Measurements from ENCODE around the gene CASP8AP2. TPM values are rescaled to one million over a fixed set of nuclear protein-coding genes. Genes with fewer than 3 reads are reported as not detected.
"Not testable (repeated sequence)": the region's sequence is repeated elsewhere in the genome, so short reads cannot be mapped to it uniquely, and the experiment has no call there.

CASP8AP2 gene
- polyA plus RNA-seq, 3 donors = 22.1 to 26.6 (median 23.3) TPM

DNA sequence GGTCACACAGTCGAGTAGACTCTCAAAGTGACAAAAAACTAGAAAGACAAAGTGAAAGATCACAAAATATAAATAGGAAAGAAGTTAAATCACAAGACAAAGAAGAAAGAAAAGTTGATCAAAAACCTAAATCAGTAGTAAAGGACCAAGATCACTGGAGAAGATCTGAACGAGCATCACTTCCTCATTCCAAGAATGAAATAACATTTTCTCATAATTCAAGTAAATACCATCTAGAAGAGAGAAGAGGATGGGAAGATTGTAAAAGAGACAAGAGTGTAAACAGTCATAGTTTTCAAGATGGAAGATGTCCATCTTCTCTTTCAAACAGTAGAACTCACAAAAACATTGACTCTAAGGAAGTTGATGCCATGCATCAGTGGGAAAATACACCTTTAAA is 33.0 kb downstream of the CASP8AP2 start:
- DNase-seq (ENCODE audit: extremely low read depth in 1 of 11, low read depth in 9 of 11, low spot score in 4 of 11) = no peak

DNA sequence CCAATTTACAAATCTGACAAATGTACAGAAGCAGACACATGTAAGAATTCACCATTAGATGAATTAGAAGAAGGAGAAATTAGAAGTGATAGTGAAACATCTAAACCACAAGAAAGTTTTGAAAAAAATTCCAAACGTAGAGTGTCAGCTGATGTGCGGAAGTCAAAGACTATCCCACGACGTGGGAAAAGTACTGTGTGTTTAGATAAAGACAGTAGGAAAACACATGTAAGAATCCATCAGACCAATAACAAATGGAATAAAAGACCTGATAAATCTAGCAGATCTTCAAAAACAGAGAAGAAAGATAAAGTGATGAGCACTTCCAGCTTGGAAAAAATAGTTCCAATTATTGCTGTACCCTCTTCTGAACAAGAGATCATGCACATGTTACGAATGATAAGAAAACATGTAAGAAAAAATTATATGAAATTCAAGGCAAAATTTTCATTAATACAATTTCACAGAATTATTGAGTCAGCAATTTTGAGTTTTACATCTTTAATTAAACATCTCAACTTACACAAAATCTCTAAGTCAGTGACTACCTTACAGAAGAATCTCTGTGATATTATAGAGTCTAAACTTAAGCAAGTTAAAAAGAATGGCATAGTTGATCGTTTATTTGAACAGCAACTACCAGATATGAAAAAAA is 36.5 kb downstream of the CASP8AP2 start:
- DNase-seq (ENCODE audit: extremely low read depth in 1 of 11, low read depth in 9 of 11, low spot score in 4 of 11) = no peak

- DNase-seq (ENCODE audit: extremely low read depth in 1 of 11, low read depth in 9 of 11, low spot score in 4 of 11) = no peak
These were observed 44.0 kb downstream of the CASP8AP2 start for GRCh38 chr6:89873721-89874120.

GRCh38 chr6:89874438-89874837 is 44.8 kb downstream of the CASP8AP2 start:
- DNase-seq (ENCODE audit: extremely low read depth in 1 of 11, low read depth in 9 of 11, low spot score in 4 of 11) = no peak

- no peak for DNase-seq (ENCODE audit: extremely low read depth in 1 of 11, low read depth in 9 of 11, low spot score in 4 of 11)
These were observed 56.9 kb downstream of the CASP8AP2 start for GRCh38 chr6:89886378-89887120.

DNA sequence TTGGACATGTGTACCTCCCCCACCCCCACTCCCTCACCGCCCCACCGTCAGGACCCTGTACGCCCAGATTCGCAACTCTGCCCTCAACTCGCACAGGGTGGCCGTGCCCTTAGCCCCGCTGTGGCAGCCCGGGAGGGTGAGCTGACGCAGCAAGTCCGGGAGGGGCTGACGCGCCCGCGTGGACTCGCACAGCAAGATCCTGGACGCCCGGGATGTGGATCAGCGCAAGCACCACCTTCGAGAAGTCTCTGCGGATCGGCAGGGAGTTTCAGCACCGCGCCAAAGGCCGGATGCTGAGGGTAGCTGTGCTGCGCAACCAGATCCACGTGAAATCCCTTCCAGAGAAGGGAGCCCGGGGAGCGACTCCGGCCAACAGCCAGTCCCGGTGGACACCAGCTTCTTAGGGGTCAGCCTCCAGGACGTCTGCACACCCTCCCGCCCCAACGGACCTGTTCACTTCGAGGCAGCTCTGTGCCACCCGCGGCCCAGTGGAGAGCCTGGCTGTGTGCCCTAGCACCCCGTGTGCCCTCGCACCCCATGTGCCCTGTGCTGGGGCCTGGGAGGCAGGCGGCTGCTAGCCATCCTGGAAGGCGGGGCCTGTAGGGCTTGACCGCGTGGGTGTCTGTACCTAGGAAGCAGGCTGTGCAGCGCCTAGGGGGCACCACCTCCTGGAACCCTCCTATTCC is 57.9 kb downstream of the CASP8AP2 start:
- DNase-seq (ENCODE audit: extremely low read depth in 1 of 11, low read depth in 9 of 11, low spot score in 4 of 11) = no peak

DNA sequence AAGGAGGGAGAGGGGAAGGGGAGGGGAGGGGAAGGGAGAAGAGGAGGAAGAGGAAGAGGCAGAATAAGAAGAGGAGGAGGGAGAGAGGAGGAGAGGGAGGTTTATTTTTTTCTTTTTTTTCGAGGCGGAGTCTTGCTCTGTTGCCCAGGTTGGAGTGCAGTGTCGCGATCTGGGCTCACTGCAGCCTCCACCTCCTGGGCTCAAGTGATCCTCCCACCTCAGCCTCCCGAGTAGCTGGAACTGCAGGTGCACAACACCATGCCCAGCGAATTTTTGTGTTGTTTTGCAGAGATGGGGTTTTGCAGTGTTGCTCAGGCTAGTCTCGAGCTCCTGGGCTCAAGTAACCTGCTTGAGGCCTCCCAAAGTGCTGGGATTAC is 58.4 kb downstream of the CASP8AP2 start:
- no peak for DNase-seq (ENCODE audit: extremely low read depth in 1 of 11, low read depth in 9 of 11, low spot score in 4 of 11)

GRCh38 chr6:89888871-89889270 is 59.2 kb downstream of the CASP8AP2 start:
- no peak for DNase-seq (ENCODE audit: extremely low read depth in 1 of 11, low read depth in 9 of 11, low spot score in 4 of 11)

DNA sequence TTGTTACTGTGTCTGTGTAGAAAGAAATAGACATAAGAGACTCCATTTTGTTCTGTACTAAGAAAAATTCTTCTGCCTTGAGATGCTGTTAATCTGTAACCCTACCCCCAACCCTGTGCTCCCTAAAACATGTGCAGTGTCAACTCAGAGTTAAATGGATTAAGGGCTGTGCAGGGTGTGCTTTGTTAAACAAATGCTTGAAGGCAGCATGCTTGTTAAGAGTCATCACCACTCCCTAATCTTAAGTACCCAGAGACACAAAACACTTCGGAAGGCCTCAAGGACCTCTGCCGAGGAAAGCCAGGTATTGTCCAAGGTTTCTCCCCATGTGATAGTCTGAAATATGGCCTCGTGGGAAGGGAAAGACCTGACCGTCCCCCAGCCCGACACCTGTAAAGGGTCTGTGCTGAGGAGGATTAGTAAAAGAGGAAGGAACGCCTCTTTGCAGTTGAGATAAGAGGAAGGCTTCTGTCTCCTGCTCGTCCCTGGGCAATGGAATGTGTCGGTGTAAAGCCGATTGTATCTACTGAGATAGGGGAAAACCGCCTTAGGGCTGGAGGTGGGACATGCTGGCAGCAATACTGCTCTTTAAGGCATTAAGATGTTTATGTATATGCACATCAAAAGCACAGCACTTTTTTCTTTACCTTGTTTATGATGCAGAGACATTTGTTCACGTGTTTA is 61.3 kb downstream of the CASP8AP2 start:
- DNase-seq (ENCODE audit: extremely low read depth in 1 of 11, low read depth in 9 of 11, low spot score in 4 of 11) = not testable (repeated sequence)

GRCh38 chr6:89892577-89892976 is 62.9 kb downstream of the CASP8AP2 start:
- DNase-seq (ENCODE audit: extremely low read depth in 1 of 11, low read depth in 9 of 11, low spot score in 4 of 11) = not testable (repeated sequence)

- DNase-seq (ENCODE audit: extremely low read depth in 1 of 11, low read depth in 9 of 11, low spot score in 4 of 11) = no peak
These were observed 64.5 kb downstream of the CASP8AP2 start, which contains the start of gene GJA10 for GRCh38 chr6:89894169-89894568. GJA10 (plus strand) TSS chr6:89894469; CDS start chr6:89894469, 0 bp downstream.

DNA sequence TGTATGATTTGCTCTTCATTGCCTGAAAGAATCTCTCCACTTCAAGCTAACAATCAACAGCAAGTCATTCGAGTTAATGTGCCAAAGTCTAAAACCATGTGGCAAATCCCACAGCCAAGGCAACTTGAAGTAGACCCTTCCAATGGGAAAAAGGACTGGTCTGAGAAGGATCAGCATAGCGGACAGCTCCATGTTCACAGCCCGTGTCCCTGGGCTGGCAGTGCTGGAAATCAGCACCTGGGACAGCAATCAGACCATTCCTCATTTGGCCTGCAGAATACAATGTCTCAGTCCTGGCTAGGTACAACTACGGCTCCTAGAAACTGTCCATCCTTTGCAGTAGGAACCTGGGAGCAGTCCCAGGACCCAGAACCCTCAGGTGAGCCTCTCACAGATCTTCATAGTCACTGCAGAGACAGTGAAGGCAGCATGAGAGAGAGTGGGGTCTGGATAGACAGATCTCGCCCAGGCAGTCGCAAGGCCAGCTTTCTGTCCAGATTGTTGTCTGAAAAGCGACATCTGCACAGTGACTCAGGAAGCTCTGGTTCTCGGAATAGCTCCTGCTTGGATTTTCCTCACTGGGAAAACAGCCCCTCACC is 65.7 kb downstream of the CASP8AP2 start:
- DNase-seq (ENCODE audit: extremely low read depth in 1 of 11, low read depth in 9 of 11, low spot score in 4 of 11) = peak; percentile 55 to 86 (median 73)

DNA sequence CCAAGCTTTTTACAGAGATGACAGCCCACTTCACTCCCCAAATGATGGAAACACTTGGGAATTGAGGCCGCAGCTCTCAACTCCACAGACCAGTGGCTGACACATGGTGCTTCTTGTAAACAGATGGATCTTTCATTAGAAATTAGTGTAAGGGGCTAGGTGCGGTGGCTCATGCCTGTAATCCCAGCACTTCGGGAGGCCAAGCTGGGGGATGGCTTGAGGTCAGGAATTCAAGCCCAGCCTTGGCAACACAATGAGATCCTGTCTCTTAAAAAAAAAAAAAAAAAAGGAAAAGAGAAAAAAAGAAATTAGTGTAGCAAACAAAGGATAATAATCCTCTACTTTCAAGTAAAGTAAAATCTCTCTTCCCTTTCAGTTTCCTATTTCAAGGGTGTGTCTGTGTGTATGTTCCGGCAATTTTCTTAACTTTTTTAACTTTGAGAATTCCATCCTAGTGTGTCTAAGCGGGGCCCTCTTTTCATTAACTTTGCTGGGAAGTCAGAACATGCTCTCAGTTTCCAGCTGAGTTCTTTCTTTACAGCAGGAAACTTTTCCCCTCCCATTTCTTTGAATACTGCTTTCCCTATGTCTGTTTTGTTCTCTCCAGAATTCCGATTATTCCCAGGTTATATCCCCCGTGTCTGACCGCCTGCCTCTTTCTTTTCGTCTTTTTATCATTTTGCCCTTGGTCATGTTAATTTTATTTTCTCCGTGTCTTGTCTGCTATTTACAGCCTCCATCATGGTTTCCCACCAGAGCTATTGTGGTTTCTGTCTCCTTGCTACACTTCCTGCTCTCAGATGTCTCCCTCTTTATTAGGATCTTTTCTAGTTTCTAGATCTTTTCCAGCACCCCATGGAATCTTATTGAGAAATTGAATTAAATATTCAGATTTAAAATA is 80.6 kb downstream of the CASP8AP2 start:
- not testable (repeated sequence) for DNase-seq (ENCODE audit: extremely low read depth in 1 of 11, low read depth in 9 of 11, low spot score in 4 of 11)

DNA sequence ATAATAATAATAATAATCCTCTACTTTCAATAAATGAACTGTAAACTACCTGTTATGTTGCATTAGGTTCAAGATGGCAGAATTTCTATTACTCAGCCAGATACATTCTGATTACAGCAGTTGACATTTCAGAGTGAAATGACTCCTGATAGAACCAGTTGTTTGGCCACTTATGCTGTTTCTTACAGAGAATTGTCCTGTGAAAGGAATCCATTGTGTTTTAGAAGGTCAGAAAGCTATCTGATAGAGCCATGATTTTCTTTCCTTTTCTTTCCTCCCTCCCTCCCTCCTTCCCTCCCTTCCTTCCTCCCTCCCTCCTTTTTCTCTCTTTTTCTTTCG is 81.2 kb downstream of the CASP8AP2 start:
- no peak for DNase-seq (ENCODE audit: extremely low read depth in 1 of 11, low read depth in 9 of 11, low spot score in 4 of 11)

- no peak for DNase-seq (ENCODE audit: extremely low read depth in 1 of 11, low read depth in 9 of 11, low spot score in 4 of 11)
These were observed 86.6 kb downstream of the CASP8AP2 start for GRCh38 chr6:89916136-89916920.

DNA sequence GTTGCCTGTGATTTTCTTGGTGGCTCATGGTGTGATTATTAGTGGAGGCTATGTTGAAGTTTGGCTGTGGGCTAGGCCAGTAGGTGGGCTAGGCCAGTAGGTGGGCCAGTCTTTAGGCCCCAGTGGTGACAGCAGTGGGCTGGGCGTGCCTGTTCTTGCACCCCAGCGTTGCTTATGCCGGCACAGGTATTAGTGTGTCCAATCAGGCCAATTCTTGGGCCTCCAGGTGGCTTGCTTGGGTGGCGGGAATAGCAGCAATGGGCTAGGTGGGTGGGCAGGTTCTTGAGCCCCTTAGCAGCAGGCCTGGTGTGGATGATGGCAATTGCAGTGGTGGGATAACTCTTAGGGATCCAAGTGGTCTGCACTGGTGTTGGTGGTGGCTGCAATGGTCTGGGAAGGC is 87.5 kb downstream of the CASP8AP2 start:
- DNase-seq (ENCODE audit: extremely low read depth in 1 of 11, low read depth in 9 of 11, low spot score in 4 of 11) = no peak

- no peak for DNase-seq (ENCODE audit: extremely low read depth in 1 of 11, low read depth in 9 of 11, low spot score in 4 of 11)
These were observed 88.2 kb downstream of the CASP8AP2 start for GRCh38 chr6:89917801-89918366.
